HG03097 (cell line): ENCODE measurements around the gene PAK5.
"Not testable (repeated sequence)": the region's sequence is repeated elsewhere in the genome, so short reads cannot be mapped to it uniquely, and the experiment has no call there.

Experiments
- ATAC-seq: cut with Tn5 transposase; IDR thresholded peaks from one replicate; pipeline ENCODE4 v1.9.1; 2021; ENCODE audit not compliant: unreplicated experiment, low FRiP score

The PAK5 gene

DNA sequence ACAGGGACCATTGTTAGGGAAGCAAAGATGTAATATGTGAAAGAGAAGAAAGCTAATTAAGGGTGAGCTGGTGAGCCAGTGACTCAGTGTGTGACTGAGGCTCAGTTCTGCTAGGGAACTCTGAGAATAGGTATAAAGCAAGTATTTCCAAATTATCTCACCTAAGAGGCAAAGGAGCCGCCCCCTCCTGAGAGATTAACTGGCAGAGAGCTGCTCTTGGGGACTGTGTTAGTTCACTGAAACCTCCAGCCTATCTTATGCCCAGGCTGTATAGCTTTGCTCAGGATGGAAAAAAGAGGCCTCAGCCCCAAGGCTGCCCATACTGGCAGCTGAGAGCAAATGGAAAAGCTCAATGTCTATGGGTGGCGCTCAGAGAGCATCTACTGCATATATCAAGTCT is 152.0 kb downstream of the PAK5 start:
- no peak for ATAC-seq

DNA sequence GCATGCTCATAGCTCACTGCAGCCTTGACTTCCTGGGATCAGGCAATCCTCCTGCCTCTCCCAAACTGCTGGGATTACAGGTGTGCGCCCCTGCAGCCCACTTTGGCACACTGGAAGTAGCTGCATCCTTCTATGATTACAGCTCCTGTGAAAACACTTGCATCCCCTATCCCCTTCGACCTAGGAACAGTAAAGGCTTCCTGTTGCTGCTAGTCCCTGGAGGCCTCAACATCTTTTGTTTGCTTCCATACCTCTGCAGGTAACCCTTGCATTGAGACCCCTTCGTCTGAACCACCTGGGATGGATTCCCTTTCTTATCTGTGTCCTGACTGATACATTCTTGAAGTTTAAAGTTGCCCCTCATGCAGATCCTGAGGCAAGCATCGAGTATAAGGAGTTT is 152.4 kb downstream of the PAK5 start:
- no peak for ATAC-seq

DNA sequence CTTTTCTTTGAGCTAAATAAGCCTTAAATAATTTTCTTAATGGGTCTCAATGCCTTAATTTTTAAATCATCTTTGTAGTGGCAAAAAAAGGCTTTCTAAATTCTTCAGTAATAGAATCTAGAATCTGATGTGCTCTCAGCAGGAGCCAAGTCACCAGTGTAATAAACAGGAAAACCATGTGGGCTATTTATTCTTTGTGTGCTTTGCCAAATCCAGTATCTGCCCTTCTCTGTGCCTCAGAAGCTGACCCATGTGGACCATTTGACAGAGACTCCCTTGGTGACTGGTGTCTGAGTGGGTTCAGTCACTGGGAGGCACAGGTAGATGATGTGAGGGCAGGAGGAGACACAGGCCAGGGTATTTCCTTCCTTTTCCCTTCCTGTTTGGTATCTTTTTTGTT is 152.9 kb downstream of the PAK5 start:
- no peak for ATAC-seq

DNA sequence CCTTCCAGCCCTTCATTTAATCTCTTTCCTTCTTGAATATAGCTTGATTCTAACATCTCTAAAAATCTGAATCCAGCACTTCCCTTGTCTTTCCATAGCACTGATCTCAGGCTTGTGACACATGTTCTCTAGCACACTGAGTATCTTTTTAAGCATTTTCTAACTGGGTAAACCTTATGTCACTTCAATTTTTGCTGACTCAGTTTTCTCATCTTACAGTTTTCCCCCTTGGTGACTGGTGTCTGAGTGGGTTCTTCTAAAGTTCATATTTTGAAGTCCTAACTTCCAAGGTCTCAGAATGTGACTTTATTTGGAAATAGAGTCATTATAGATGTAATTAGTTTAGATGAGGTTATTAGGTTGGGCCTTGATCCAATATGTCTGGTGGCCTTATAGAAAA is 153.9 kb downstream of the PAK5 start:
- no peak for ATAC-seq

DNA sequence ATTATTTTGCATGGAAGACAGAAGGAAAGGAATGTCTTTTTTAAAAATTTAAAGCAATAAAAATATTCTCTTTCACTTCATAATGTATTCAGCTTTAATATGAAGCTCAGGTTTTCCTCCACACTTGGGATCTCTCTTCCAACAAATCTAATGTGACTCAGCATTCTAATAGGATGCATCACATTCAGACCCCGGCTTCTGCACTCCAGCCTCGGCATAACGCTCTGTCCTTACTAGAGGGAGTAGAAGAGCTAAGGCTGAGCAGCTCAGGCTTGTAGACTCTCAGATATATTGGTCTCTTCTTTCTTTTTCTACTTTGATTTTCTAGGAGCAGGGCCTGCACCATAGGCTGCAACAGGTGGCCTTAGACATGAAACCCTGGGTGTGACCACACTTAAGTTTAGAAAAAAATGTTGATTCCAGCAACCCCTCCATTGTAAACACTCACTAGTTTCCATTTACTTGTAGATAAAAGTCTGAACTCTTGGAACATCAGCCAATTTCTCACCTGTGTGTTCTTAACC is 161.7 kb downstream of the PAK5 start:
- ATAC-seq: no peak

DNA sequence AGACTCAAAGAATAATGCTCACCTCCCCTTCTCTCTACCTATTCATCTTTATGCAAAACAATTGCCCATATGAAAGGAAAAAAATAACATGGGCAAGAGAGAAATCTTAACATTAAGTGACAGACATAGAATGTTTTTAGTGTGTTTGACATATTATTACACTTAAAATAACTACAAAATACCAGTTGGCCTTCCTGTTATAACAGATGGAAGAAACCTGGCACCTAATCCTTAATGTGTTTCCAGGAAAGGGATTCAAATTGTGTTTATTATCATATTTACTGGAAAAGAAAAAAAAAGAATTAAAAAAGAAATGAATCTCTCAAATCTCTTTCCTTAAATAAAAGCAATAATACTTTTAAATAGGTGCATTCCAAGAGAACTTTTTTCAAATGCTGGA is 165.9 kb downstream of the PAK5 start:
- no peak for ATAC-seq

DNA sequence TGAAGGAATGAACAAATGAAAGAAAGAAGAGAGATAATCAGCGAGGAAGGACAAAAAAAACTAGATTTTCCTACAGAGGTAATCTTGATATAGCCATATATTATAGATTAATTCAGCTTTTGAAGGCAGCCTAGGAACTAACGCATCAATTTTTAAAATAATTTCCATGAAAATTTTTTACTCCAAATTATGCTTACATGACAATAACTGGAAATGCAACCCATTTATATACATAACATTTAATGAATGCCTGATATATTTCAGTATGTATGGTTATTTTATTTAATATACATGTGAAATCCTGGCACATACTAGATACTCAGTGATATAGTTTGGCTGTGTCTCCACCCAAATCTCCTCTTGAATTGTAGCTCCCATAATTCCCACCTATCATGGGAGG is 166.8 kb downstream of the PAK5 start:
- no peak for ATAC-seq

DNA sequence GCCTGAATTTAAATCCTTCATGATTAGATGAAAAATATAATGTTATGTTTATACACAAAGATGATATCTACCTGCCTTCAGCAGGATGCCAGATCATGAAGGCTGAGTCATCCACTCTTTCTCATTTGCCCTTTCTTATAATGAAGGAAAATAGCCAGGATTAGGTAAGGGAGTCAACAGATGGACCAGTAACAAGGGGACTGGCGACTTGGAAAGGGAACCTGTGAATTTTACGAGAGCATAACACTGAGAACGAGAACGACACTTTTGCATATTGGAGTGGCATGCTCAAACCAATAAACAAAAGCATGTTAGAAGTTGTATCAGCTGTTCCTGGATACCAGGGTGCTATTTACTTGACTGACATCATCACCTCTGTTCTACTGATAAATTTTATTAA is 170.5 kb downstream of the PAK5 start:
- no peak for ATAC-seq

DNA sequence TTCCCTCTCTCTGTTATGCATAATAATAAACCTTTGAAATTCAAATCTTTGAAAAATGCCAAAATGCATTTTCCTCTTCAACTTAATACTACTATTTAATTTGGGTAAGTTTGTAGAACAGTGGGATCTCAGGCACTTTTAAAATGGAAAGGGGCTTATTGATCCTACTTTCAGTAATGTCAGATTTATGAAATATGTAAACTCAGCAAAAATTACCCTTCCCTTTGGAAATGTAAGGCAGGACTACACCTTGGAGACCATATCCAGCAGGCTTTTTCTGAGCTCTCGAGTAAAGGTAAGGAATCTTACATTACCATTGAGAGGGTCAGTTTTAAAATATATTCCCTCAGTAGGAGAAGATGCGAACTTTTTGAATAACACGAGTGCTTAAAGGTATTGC is 175.5 kb downstream of the PAK5 start:
- no peak for ATAC-seq

DNA sequence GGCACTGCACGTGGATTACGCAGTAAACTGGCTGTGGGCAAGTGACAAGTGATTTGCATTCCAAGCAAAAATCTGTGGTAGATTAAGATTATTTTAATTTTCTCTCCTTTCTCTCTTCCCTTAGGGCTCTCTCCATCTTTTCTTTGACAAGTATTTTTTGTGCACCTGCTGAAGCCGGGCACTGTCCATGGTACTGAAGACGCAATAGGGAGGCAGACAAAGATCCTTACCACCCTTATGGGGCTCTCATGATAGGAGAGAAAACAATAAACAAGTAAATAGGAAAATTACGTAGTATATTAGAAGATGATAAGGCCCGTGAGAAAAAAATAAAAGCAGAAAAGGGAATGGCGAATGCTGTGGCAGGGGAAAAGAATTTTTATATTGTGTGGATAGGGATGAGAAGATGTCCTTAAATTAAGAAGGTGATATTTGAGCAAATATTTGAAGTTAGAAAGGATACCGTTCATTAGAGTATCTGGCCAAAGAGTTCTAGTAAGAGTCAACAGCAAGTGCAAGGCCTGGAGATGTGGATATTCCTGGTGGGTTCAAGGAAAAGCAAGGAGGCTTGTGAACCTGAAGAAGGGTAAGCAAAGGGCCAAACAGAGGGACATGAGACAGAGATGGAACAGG is 178.5 kb downstream of the PAK5 start:
- no peak for ATAC-seq

DNA sequence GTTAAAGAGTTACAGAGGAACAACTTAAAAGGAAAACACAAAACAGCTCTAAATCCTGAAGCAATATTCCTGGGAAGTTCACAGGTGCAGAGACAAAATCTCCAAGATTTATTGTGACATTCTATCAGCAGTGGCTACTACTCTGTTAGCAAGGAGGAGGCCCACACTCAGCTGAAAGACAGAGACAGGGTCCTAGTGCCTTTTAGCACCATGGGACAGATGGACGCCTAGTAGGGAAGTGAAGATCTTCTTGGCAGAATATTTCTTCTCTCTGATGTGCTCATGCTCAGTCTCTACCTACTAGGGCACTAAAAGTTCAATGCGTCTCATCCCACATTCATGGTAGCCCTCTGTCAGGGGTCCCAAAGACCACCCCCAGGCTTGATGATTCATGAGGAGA is 191.1 kb downstream of the PAK5 start:
- ATAC-seq: no peak

DNA sequence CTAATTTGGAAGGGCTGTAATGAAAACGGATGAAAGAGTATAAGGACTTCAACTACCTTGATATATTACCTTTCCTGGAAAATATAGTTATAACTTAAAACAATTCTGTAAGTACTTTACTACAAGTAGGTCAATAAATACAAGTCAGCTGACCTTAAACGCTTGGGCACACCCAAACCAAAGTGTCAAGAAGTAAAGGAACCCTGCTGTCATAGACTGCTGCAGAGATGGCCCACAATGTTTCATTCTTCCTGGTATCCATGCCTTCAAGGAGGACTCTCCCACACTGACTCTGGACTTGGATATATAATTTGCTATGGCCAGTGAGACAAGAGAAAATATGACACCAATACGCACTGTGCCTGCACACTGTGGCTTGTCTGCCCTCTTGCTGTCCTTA is 192.5 kb downstream of the PAK5 start:
- ATAC-seq: no peak

DNA sequence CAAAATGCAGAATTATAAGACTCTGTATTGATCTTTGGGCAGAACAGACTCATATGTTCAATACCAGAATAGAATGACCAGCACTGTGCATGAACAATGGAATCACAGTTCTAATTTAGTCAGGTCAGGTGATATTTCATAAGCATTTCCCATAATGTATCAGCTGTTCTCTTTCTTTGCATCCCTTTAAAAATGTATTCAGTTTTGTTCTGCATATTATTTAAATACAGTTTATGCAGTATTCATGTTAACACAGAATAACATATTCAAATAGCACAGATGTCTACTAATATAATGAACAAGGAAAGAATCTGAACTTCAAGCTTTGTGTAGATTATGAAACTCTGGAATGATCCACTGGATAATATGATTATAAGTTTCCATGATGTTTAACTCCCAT is 196.0 kb downstream of the PAK5 start:
- no peak for ATAC-seq

DNA sequence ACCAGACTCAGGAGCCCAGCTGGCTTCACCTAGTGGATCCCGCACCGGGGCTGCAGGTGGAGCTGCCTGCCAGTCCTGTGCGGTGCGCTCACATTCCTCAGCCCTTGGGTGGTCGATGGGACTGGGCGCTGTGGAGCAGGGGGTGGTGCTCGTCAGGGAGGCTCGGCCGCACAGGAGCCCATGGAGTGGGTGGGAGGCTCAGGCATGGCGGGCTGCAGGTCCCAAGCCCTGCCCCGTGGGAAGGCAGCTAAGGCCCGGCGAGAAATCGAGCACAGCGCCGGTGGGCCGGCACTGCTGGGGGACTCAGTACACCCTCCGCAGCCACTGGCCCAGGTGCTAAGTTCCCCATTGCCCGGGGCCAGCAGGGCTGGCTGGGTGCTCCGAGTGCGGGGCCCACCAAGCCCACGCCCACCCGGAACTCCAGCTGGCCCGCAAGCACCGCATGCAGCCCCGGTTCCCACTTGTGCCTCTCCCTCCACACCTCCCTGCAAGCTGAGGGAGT is 197.3 kb downstream of the PAK5 start:
- ATAC-seq: not testable (repeated sequence)

DNA sequence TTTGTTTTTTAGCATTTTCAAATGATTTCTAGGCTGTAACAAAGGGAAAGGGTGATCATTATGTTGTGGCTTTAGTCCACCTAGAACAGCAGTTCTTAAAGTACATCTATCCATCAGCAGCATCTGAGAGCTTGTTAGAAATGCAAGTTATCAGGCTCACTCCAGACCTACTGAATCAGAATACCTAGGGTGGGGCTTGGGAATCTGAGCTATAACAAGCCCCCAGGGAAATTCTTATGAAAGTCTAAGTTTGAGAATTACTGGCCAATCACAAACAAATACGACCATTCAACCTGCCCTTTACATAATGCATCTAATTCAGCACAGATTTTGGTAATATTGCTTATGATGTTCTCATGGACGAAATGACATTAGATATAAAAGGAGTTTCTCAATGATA is 201.0 kb downstream of the PAK5 start:
- ATAC-seq: no peak

DNA sequence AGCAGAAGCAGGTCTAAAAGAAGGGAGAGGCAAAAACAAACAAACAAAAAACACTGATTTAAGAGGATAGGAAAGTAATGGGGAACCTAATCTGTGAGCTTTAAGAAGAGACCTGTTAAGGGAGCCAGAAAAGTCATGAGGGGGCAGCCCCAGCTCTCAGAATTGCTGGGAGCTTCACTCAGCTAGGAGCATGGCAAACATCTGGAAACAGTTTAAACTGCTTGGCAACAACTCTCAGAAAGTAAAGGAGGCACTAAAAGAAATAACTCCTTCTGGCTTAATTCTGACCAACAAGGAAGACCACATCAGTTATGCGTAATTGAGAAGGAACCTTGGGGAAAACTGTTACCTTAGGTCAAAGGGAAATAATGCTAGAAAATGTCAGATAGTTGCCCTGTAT is 203.1 kb downstream of the PAK5 start:
- ATAC-seq: no peak

DNA sequence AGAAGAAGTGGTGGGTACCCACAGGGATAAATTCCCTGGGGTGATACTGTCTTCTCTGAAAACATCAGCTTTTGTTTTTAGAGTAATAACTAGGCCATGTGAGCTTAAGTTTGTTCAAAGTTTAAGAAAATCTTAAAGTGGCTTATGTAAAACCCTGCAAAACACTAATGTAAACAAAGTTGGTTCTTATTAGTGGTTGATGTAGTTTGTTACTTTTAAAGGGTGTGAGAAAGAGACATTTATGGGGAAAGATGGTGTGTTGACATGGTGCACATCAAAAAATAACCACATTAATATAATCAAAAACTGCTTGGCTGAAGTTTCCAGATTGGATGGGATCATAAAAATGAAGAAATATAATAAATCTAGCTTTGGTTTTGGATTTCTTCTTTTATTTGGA is 204.5 kb downstream of the PAK5 start:
- no peak for ATAC-seq

DNA sequence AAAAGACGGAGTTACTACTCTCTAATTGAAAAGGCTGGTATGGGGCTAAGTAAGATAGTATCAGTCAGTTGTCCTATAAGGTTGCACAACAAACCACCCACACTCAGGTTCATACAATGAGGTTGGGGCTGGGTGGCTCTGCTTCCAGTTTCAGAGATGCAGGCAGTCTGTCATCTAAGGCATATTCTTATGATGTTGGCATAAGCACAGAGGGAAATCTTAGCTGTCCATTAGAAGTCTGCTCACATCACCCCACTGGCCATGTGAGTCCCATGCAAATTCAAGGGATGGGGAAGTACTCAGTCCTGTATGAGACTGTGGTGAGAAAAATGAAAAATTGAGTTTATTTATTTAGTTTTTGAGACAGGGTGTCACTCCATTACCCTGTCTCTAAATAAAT is 205.9 kb downstream of the PAK5 start:
- no peak for ATAC-seq

DNA sequence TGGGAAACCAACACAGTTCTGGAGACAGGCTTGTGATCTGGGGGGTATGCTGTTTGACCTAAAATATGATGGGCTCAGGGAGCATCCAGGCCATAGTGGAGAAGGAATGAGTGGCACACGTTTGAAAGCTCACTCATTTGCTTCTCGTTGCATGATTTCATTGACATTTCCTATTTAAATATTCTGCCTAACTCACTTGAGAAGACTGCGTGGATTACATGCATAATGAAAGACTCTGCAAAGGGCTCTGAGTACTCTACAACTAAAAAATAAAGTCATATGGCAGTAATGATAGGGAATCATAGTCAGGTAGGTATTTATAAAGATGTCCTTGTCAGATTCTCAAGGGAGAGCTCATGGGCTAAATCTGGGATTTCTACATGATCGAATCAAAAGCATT is 206.6 kb downstream of the PAK5 start:
- no peak for ATAC-seq

DNA sequence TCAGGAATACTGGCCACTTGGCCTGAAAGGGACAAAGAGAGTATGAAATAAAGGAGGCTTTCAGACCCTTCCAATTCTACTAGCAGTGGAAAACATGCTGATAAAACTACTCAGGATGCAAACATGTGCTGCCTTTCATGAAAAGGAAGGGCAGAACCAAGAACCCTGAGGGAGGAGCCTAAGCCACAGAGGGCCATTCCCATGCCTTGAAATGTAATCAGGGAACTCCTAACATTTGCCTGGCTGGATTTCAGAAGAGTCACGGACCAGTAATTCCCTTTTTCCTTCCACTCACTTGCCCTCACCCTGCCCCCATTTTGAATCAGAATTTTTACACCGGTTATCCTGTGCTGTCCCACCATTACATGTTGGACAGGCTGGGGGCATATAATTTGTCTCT is 208.3 kb downstream of the PAK5 start:
- ATAC-seq: no peak

DNA sequence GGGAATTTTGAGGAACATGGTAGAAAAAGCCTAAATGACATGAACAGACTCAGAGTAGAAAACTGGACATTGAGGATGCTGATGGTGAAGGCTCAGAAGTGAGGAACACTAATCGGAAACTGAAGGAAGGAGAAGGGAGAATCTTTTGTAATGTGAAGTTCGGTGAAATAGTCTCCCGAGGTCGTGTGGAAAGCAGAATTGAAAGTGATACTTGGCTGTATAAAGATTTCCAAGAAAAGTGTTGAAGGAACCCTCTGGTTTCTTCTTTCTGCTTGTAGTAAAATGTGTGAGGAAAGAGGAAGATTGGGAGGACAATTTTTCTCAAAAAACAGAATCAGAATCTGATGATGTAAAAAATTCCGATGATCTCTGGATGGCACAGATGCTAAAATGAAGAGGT is 209.0 kb downstream of the PAK5 start:
- no peak for ATAC-seq

DNA sequence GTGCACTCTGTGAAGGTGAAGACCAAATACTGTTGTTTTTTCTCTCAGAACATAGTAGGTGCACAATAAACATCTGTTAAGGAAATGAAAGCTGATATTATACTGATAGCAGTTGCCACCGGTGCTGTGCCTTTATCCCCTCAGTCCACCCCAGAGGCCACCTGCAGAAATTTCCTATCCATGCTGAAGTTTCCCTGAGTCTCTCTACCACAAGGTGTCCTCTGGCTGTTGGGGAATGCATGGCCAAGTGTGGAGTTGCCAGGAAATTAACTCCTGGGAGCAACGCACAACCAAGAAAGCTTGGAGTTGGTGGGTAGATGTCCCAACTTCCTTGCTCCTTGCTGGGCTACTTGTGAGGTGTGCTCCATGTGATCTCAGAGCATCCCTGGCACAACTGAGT is 210.3 kb downstream of the PAK5 start:
- no peak for ATAC-seq

DNA sequence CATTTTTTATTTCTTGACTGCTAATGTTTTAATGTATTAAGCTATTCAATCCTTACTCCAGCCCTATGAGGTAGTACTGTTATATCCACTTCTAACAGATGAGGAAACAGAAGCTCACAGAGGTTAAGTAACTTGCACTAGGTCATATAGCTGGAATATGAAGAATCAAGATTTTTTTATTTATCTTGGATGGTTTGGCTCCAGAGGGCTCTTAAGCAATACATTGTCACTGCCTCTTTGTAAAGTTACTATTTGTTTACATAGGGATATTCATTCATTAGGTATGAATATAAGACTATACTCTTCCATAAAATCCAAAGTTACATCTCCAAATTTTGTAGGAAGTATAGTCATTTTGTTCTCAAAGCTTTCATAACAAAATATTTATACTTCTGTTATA is 210.7 kb downstream of the PAK5 start:
- ATAC-seq: no peak
